Measurements from ENCODE around the gene AGXT2. TPM values are rescaled to one million over a fixed set of nuclear protein-coding genes. Genes with fewer than 3 reads are reported as not detected.

Gene AGXT2
- total RNA-seq, 4 donors from 2014 or later, result not detected

GRCh38 chr5:35082530-35082929, 34.8 kb upstream of the AGXT2 start:
- intact Hi-C loops (cut with DNase I; ENCODE audit: low total_unique reads), result no loop called here

GRCh38 chr5:35081134-35081533, 33.4 kb upstream of the AGXT2 start:
- H3K4me3 ChIP-seq (ENCODE audit: low read depth, poor library complexity, severe bottlenecking), result no peak overlapping the region
- no peak for TF ChIP-seq CTCF (IDR thresholded peaks at IDR 0.05)
- TF ChIP-seq POLR2A (IDR thresholded peaks at IDR 0.05), result no peak
- DNase-seq (ENCODE audit: low spot score in 2 of 2), result no peak
- intact Hi-C loops (cut with DNase I; ENCODE audit: low total_unique reads), result no loop called here
- 80 to 83% methylated on average over 6 of the region's 6 CpGs for WGBS, 2 donors

More at GRCh38 chr5:35082530-35082929, 34.8 kb upstream of the AGXT2 start:
- H3K4me3 ChIP-seq (ENCODE audit: low read depth, poor library complexity, severe bottlenecking), result no peak overlapping the region
- no peak for DNase-seq (ENCODE audit: low spot score in 2 of 2)
- TF ChIP-seq POLR2A (IDR thresholded peaks at IDR 0.05) (no peak), CTCF (IDR thresholded peaks at IDR 0.05) (no peak)
- 84 to 91% methylated on average over 3 of the region's 3 CpGs for WGBS, 2 donors

- TF ChIP-seq POLR2A (IDR thresholded peaks at IDR 0.05) (no peak), CTCF (IDR thresholded peaks at IDR 0.05) (no peak)
- no peak overlapping the region for H3K4me3 ChIP-seq (ENCODE audit: low read depth, poor library complexity, severe bottlenecking)
- no peak for DNase-seq (ENCODE audit: low spot score in 2 of 2)
- intact Hi-C loops (cut with DNase I; ENCODE audit: low total_unique reads), result no loop called here
- 87 to 93% methylated on average over 4 of the region's 4 CpGs for WGBS, 2 donors
Observed at GRCh38 chr5:35073160-35073559, 25.4 kb upstream of the AGXT2 start.

- TF ChIP-seq CTCF (IDR thresholded peaks at IDR 0.05) (no peak), POLR2A (IDR thresholded peaks at IDR 0.05) (no peak)
- no peak for DNase-seq (ENCODE audit: low spot score in 2 of 2)
- 92 to 95% methylated on average over 1 of the region's 1 CpG for WGBS, 2 donors
- intact Hi-C loops (cut with DNase I; ENCODE audit: low total_unique reads), result no loop called here
- H3K4me3 ChIP-seq (ENCODE audit: low read depth, poor library complexity, severe bottlenecking), result no peak overlapping the region
Observed at GRCh38 chr5:35069188-35069587, 21.4 kb upstream of the AGXT2 start.

GRCh38 chr5:35067985-35068384, 20.2 kb upstream of the AGXT2 start:
- WGBS, 2 donors, result 83 to 94% methylated on average over 2 of the region's 2 CpGs
- no peak for TF ChIP-seq CTCF (IDR thresholded peaks at IDR 0.05)
- no peak for TF ChIP-seq POLR2A (IDR thresholded peaks at IDR 0.05)
- intact Hi-C loops (cut with DNase I; ENCODE audit: low total_unique reads), result no loop called here

GRCh38 chr5:35066260-35066795, 18.6 kb upstream of the AGXT2 start:
- no peak overlapping the region for H3K4me3 ChIP-seq (ENCODE audit: low read depth, poor library complexity, severe bottlenecking)
- WGBS, 2 donors, result 93 to 95% methylated on average over 5 of the region's 5 CpGs
- intact Hi-C loops (cut with DNase I; ENCODE audit: low total_unique reads), result no loop called here

More at GRCh38 chr5:35067985-35068384, 20.2 kb upstream of the AGXT2 start:
- H3K4me3 ChIP-seq (ENCODE audit: low read depth, poor library complexity, severe bottlenecking), result no peak overlapping the region
- DNase-seq (ENCODE audit: low spot score in 2 of 2), result no peak

More at GRCh38 chr5:35066260-35066795, 18.6 kb upstream of the AGXT2 start:
- TF ChIP-seq CTCF (IDR thresholded peaks at IDR 0.05), result no peak
- TF ChIP-seq POLR2A (IDR thresholded peaks at IDR 0.05), result no peak
- no peak for DNase-seq (ENCODE audit: low spot score in 2 of 2)
